Astrocyte (in vitro differentiated cells and primary cell): ENCODE results near the gene TBC1D24. TPM values are rescaled to one million over a fixed set of nuclear protein-coding genes. Genes with fewer than 3 reads are reported as not detected.

Experiments used
- DNase-seq: peaks from one replicate; pipeline ENCODE4 v3.0.0-alpha.2; 2010; ENCODE audit warnings: low read depth
- FAIRE-seq: peaks from 2 replicates; lab custom pipeline; 2011; peaks lifted over from hg19 to GRCh38; lab: Jason Lieb, UNC
- H2AFZ ChIP-seq: 2 replicates; pipeline ENCODE4 v1.6.0; 2012; ENCODE audit warnings: low read depth, low read length, inconsistent platforms
- H3K27ac ChIP-seq: 2 replicates; pipeline ENCODE4 v1.5.1; 2011; ENCODE audit warnings: low read depth, low read length, inconsistent platforms
- H3K27me3 ChIP-seq: 2 replicates; pipeline ENCODE4 v1.6.0; 2011; ENCODE audit warnings: low read length, inconsistent platforms; ENCODE audit not compliant: insufficient read depth
- H3K36me3 ChIP-seq: 2 replicates; pipeline ENCODE4 v1.5.1; 2011; ENCODE audit warnings: low read length, inconsistent platforms; ENCODE audit not compliant: insufficient read depth
- H3K4me1 ChIP-seq: 2 replicates; pipeline ENCODE4 v1.5.1; 2011; ENCODE audit warnings: low read length, inconsistent platforms; ENCODE audit not compliant: insufficient read depth
- H3K4me2 ChIP-seq: 2 replicates; pipeline ENCODE4 v1.6.0; 2012; ENCODE audit warnings: low read length, inconsistent platforms
- H3K4me3 ChIP-seq: 2 replicates; pipeline ENCODE4 v1.5.1; 2011; ENCODE audit warnings: low read depth, mild to moderate bottlenecking, low read length, inconsistent platforms; ENCODE audit not compliant: insufficient read depth
- H3K79me2 ChIP-seq: 2 replicates; pipeline ENCODE4 v1.6.0; 2012; ENCODE audit warnings: mild to moderate bottlenecking, low read length, inconsistent platforms; ENCODE audit not compliant: insufficient read depth
- H3K9ac ChIP-seq: 2 replicates; pipeline ENCODE4 v1.6.0; 2012; ENCODE audit warnings: mild to moderate bottlenecking, low read length, inconsistent platforms
- H3K9me3 ChIP-seq: 2 replicates; pipeline ENCODE4 v1.5.1; 2012; ENCODE audit warnings: low read depth, mild to moderate bottlenecking, low read length, inconsistent platforms; ENCODE audit not compliant: insufficient read depth
- H4K20me1 ChIP-seq: 2 replicates; pipeline ENCODE4 v1.6.0; 2012; ENCODE audit warnings: low read length, inconsistent platforms; ENCODE audit not compliant: insufficient read depth
- H3K27ac Mint-ChIP-seq: one replicate; pipeline ENCODE4 v1.8.0; 2021; ENCODE audit warnings: mild to moderate bottlenecking, mixed read lengths; ENCODE audit not compliant: unreplicated experiment
- H3K27me3 Mint-ChIP-seq: one replicate; pipeline ENCODE4 v1.8.0; 2021; ENCODE audit warnings: low read depth, mixed read lengths; ENCODE audit not compliant: unreplicated experiment
- H3K36me3 Mint-ChIP-seq: one replicate; pipeline ENCODE4 v1.8.0; 2021; ENCODE audit warnings: low read depth, mixed read lengths; ENCODE audit not compliant: unreplicated experiment
- H3K4me1 Mint-ChIP-seq: one replicate; pipeline ENCODE4 v1.8.0; 2021; ENCODE audit warnings: low read depth, mixed read lengths; ENCODE audit not compliant: unreplicated experiment
- H3K4me3 Mint-ChIP-seq: one replicate; pipeline ENCODE4 v1.8.0; 2021; ENCODE audit warnings: mild to moderate bottlenecking, moderate library complexity, mixed read lengths; ENCODE audit not compliant: unreplicated experiment
- H3K9me3 Mint-ChIP-seq: one replicate; pipeline ENCODE4 v1.8.0; 2021; ENCODE audit warnings: mild to moderate bottlenecking, mixed read lengths; ENCODE audit not compliant: unreplicated experiment
- EZH2 ChIP-seq: IDR thresholded peaks from 2 replicates; pipeline ENCODE4 v1.6.1; 2012; ENCODE audit warnings: mild to moderate bottlenecking, low read length, inconsistent platforms; ENCODE audit not compliant: insufficient read depth
- total RNA-seq: library from RNA; stranded (reverse); gene quantifications from 2 replicates; pipeline ENCODE4 v1.2.1, GENCODE V29; 2021
- TF ChIP-seq, protein P1 (sequence below): IDR thresholded peaks from 2 replicates; pipeline ENCODE4 v1.5.1; 2011; ENCODE audit warnings: low read depth, mild to moderate bottlenecking, inconsistent platforms, low read length, moderate library complexity; ENCODE audit not compliant: insufficient read depth

TBC1D24 gene
- total RNA-seq, 1 donor from 2014 or later: 13.4 TPM

DNA sequence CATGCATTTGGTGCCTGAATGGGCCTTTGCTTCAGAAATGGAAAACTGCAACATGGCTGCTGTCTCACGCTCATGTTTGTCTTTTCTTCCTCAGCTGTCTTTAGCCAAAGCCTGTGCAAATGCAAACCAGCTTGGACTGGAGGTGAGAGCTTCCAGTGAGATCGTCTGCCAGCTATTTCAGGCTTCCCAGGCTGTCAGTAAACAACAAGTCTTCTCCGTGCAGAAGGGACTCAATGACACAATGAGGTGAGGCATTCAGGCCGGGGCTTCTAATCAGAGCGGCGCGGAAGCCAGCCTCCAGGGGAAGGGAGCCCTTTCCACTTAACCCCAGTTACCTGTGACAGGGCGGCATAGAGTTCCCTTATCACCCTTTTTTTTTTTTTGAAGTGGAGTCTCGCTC, 31.4 kb upstream of the TBC1D24 start:
- no peaks in the 10 kb centered on the region for H3K27me3 ChIP-seq
- peaks cover 11% of the 10 kb centered on the region for H4K20me1 ChIP-seq
- H3K9me3 Mint-ChIP-seq: no peaks in the 10 kb centered on the region
- no peak overlapping the region for H2AFZ ChIP-seq
- TF ChIP-seq EZH2: no peak
- TF ChIP-seq, protein P1, sequence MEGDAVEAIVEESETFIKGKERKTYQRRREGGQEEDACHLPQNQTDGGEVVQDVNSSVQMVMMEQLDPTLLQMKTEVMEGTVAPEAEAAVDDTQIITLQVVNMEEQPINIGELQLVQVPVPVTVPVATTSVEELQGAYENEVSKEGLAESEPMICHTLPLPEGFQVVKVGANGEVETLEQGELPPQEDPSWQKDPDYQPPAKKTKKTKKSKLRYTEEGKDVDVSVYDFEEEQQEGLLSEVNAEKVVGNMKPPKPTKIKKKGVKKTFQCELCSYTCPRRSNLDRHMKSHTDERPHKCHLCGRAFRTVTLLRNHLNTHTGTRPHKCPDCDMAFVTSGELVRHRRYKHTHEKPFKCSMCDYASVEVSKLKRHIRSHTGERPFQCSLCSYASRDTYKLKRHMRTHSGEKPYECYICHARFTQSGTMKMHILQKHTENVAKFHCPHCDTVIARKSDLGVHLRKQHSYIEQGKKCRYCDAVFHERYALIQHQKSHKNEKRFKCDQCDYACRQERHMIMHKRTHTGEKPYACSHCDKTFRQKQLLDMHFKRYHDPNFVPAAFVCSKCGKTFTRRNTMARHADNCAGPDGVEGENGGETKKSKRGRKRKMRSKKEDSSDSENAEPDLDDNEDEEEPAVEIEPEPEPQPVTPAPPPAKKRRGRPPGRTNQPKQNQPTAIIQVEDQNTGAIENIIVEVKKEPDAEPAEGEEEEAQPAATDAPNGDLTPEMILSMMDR: no peak
- H3K27ac ChIP-seq: no peak overlapping the region
- H3K4me1 ChIP-seq: peaks cover 4% of the 10 kb centered on the region
- H3K9me3 ChIP-seq: no peaks in the 10 kb centered on the region
- H3K36me3 Mint-ChIP-seq: peaks cover 11% of the 10 kb centered on the region
- FAIRE-seq (no peak), DNase-seq (no peak)
- peaks cover 22% of the 10 kb centered on the region for H3K36me3 ChIP-seq
- H3K79me2 ChIP-seq: no peaks in the 10 kb centered on the region
- no peaks in the 10 kb centered on the region for H3K4me1 Mint-ChIP-seq
- H3K4me2 ChIP-seq: no peak overlapping the region
- H3K4me3 ChIP-seq: no peak overlapping the region
- no peak overlapping the region for H3K9ac ChIP-seq
- H3K27me3 Mint-ChIP-seq: no peaks in the 10 kb centered on the region
- H3K27ac Mint-ChIP-seq: no peak overlapping the region
- no peak overlapping the region for H3K4me3 Mint-ChIP-seq

DNA sequence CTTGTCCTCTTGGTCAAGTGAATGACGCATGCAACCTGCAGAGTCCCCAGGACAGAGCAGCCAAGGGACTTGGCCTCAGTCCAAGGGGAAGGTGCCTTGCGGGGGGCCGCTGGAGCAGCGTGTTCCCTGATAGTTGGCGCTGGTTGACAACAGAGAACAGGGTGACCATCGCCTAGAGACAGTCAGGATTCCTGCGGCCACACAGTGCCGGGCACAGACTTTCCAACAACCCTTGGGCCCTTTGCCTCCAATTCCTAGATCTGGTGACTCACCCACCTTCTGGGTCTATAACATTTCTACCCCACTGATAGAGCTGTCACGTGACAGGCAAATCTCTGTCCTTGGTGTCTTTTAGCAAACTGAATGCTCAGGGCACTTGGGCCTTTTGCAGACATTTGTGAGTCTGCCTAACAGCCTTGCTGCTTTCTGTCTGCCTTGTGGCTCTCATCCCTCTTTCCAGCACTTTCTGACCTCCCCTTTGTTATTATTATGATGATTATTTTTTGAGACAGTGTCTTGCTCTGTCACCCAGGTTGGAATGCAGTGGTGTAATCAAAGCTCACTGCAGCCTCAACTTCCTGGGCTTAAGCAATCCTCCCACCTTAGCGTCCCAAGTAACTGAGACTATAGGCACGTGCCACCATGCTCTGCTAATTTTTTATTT, 26.9 kb upstream of the TBC1D24 start:
- no peak for FAIRE-seq
- Histone ChIP-seq H3K36me3 (peaks cover 24% of the 10 kb centered on the region), H3K79me2 (no peaks in the 10 kb centered on the region), H4K20me1 (peaks cover 14% of the 10 kb centered on the region), H3K27ac (no peak overlapping the region), H2AFZ (no peak overlapping the region), H3K27me3 (no peaks in the 10 kb centered on the region), H3K4me2 (no peak overlapping the region), H3K9me3 (no peaks in the 10 kb centered on the region), H3K4me1 (peaks cover 4% of the 10 kb centered on the region), H3K9ac (no peak overlapping the region), H3K4me3 (no peak overlapping the region)
- TF ChIP-seq, protein P1: no peak
- no peak for TF ChIP-seq EZH2
- Mint-ChIP-seq H3K27ac (no peak overlapping the region), H3K4me3 (no peak overlapping the region), H3K9me3 (no peaks in the 10 kb centered on the region), H3K4me1 (no peaks in the 10 kb centered on the region), H3K27me3 (no peaks in the 10 kb centered on the region), H3K36me3 (peaks cover 8% of the 10 kb centered on the region)
- no peak for DNase-seq

DNA sequence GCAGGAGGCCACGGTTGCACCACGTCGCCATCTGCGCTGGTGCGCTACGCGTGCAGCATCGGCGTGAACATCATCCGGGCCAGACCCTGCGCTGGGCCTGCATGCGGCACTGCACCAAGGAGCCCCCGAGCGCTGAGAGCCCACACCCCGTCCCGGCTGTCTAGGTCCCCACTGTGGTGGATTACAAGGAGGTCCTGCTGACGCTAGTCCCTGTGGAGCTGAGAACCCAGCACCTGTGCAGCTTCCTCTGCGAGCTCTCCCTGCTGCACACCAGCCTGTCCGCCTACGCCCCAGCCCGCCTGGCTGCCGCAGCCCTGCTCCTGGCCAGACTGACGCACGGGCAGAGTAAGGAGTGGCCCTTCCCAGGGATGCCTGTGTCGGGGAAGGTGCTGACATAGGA, 25.8 kb upstream of the TBC1D24 start:
- H3K36me3 Mint-ChIP-seq: peaks cover 14% of the 10 kb centered on the region

More for the DNA sequence above, 25.8 kb upstream of the TBC1D24 start:
- Mint-ChIP-seq H3K4me1 (no peaks in the 10 kb centered on the region), H3K4me3 (no peak overlapping the region), H3K27ac (no peak overlapping the region), H3K27me3 (no peaks in the 10 kb centered on the region), H3K9me3 (no peaks in the 10 kb centered on the region)
- DNase-seq (no peak), FAIRE-seq (no peak)
- no peaks in the 10 kb centered on the region for H3K79me2 ChIP-seq
- H3K4me2 ChIP-seq: no peak overlapping the region
- peaks cover 26% of the 10 kb centered on the region for H3K36me3 ChIP-seq
- H3K9ac ChIP-seq: no peak overlapping the region
- no peak overlapping the region for H3K27ac ChIP-seq
- no peak for TF ChIP-seq EZH2
- TF ChIP-seq, protein P1: no peak
- peaks cover 4% of the 10 kb centered on the region for H3K4me1 ChIP-seq
- no peak overlapping the region for H3K4me3 ChIP-seq
- H4K20me1 ChIP-seq: peaks cover 14% of the 10 kb centered on the region
- no peaks in the 10 kb centered on the region for H3K27me3 ChIP-seq
- no peaks in the 10 kb centered on the region for H3K9me3 ChIP-seq
- no peak overlapping the region for H2AFZ ChIP-seq
